CD4-positive, alpha-beta T cell (primary cell): ENCODE results near the gene AGTPBP1. TPM values are rescaled to one million over a fixed set of nuclear protein-coding genes. Genes with fewer than 3 reads are reported as not detected.

Source experiments
- ATAC-seq: fragments of 200-7000 bp; cut with Tn5 transposase; one replicate; pipeline ENCODE4 v1.10.0; 2022; ENCODE audit warnings: mild to moderate bottlenecking; ENCODE audit not compliant: poor library complexity
- CTCF ChIA-PET: fragments of 350-600 bp; sonication (Branson Sonifier 250); formaldehyde crosslinking; loops from one replicate; lab custom pipeline; 2021; ENCODE audit warnings: antibody characterized with exemption, inconsistent platforms; lab: Charles Lee
- POLR2A ChIA-PET: fragments of 350-600 bp; sonication (Branson Sonifier 250); formaldehyde crosslinking; loops from one replicate; lab custom pipeline; 2021; ENCODE audit warnings: antibody characterized with exemption, inconsistent platforms; lab: Charles Lee
- DNase-seq, 14 experiments: peaks; one replicate each; pipeline ENCODE4 v3.0.0-alpha.2; 2013 to 2020; ENCODE audit warnings: mixed read lengths in 2 of 14
- H3K27ac ChIP-seq, 2 donors: one replicate each; pipeline versions ENCODE4 v1.5.1 to v1.7.0; 2013; ENCODE audit warnings: low read length in 2 of 2, low read depth in 1 of 2, mild to moderate bottlenecking in 1 of 2
- H3K27me3 ChIP-seq, 2 experiments: 1 replicate in 1 of 2; 2 replicates in 1 of 2; pipeline versions ENCODE4 v1.6.1 to v1.7.0; 2013; ENCODE audit warnings: low read length in 2 of 2, control low read depth in 1 of 2, mild to moderate bottlenecking in 1 of 2, moderate library complexity in 1 of 2; ENCODE audit not compliant: insufficient read depth in 2 of 2, control insufficient read depth in 1 of 2
- H3K36me3 ChIP-seq: one replicate; pipeline ENCODE4 v1.6.1; 2013; ENCODE audit warnings: low read length, control low read depth; ENCODE audit not compliant: insufficient read depth
- H3K4me1 ChIP-seq: one replicate; pipeline ENCODE4 v1.6.1; 2013; ENCODE audit warnings: low read length, control low read depth; ENCODE audit not compliant: insufficient read depth
- H3K4me3 ChIP-seq: one replicate; pipeline ENCODE4 v1.5.1; 2013; ENCODE audit warnings: mild to moderate bottlenecking, low read length, moderate library complexity
- H3K9me3 ChIP-seq, 2 experiments: 1 replicate in 1 of 2; 2 replicates in 1 of 2; pipeline versions ENCODE4 v1.6.1 to v1.7.0; 2013; ENCODE audit warnings: low read length in 2 of 2, mild to moderate bottlenecking in 2 of 2, control low read depth in 1 of 2, moderate library complexity in 1 of 2; ENCODE audit not compliant: control insufficient read depth in 1 of 2, insufficient read depth in 1 of 2
- H3K27ac Mint-ChIP-seq: one replicate; pipeline ENCODE4 v1.8.0; 2020; ENCODE audit warnings: mixed read lengths
- H3K27me3 Mint-ChIP-seq: one replicate; pipeline ENCODE4 v1.8.0; 2021; ENCODE audit warnings: mixed read lengths
- H3K36me3 Mint-ChIP-seq: one replicate; pipeline ENCODE4 v1.8.0; 2021; ENCODE audit warnings: low read depth, mixed read lengths
- H3K4me1 Mint-ChIP-seq: one replicate; pipeline ENCODE4 v1.8.0; 2021; ENCODE audit warnings: low read depth, mixed read lengths
- H3K4me3 Mint-ChIP-seq: one replicate; pipeline ENCODE4 v1.8.0; 2020; ENCODE audit warnings: mild to moderate bottlenecking, mixed read lengths
- H3K9me3 Mint-ChIP-seq: one replicate; pipeline ENCODE4 v1.8.0; 2020; ENCODE audit warnings: mixed read lengths
- CTCF ChIP-seq: fragments of 200-600 bp; IDR thresholded peaks from one replicate; pipeline ENCODE4 v1.8.0; 2022; ENCODE audit warnings: antibody characterized with exemption, mild to moderate bottlenecking
- intact Hi-C, 2 experiments: fragments of 100-400 bp; cut with DNase I in 1 of 2; cut with micrococcal nuclease in 1 of 2; formaldehyde crosslinking; loops; one replicate each; pipeline versions ENCODE4 v1.15.1 to v1.9.0; 2023 to 2025; cut with DNase I, micrococcal nuclease
- total RNA-seq, 174 experiments: library from RNA in 2 of 174; stranded (reverse) in 2 of 174; gene quantifications; one replicate each; pipeline ENCODE4 v1.2.3 and lab custom pipeline; 2021 to 2026

AGTPBP1 gene
- total RNA-seq, 2 experiments from 2014 or later: 52.0 to 55.2 TPM

GRCh38 chr9:85744480-85744879 is 2.7 kb upstream of the AGTPBP1 start:
- CTCF ChIA-PET: interaction anchor here (0.6 kb wide), 1 partner anchor 134 kb away, joined by 3 read pairs; no protein-coding TSS in a partner anchor
- no peak for DNase-seq

GRCh38 chr9:85743275-85744128 is 1.7 kb upstream of the AGTPBP1 start:
- H3K4me1 ChIP-seq: peaks cover 17% of the 10 kb centered on the region
- intact Hi-C loops: loop anchor here (2.0 to 10.0 kb wide), 7 partner anchors 41 to 1926 kb away; partner anchors contain the start of genes GKAP1 (in 1 of the 2), HNRNPK (in 1 of the 2), ISCA1 (in 1 of the 2) and NAA35 (in 1 of the 2)
- H3K36me3 ChIP-seq: no peaks in the 10 kb centered on the region
- Mint-ChIP-seq H3K4me1 (peaks cover 21% of the 10 kb centered on the region), H3K27ac (peak overlapping the region; percentile 41), H3K27me3 (no peaks in the 10 kb centered on the region), H3K36me3 (peaks cover 10% of the 10 kb centered on the region), H3K9me3 (no peaks in the 10 kb centered on the region), H3K4me3 (peak overlapping the region; percentile 79)
- H3K27ac ChIP-seq: no peak overlapping the region
- no peak for TF ChIP-seq CTCF
- POLR2A ChIA-PET: interaction anchor here (0.6 to 3.1 kb wide), 3 partner anchors 20 to 61 kb away, joined by 3 to 7 read pairs (median 4); no protein-coding TSS in a partner anchor
- peak in 4 of 14 experiments; percentile 8 to 68 (median 44) for DNase-seq
- ATAC-seq: no peak
- no peak overlapping the region for H3K4me3 ChIP-seq
- CTCF ChIA-PET: no interaction called here
- no peaks in the 10 kb centered on the region for H3K9me3 ChIP-seq
- H3K27me3 ChIP-seq: no peaks in the 10 kb centered on the region

More at GRCh38 chr9:85744480-85744879, 2.7 kb upstream of the AGTPBP1 start:
- H3K9me3 ChIP-seq: no peaks in the 10 kb centered on the region
- H3K27me3 Mint-ChIP-seq: no peaks in the 10 kb centered on the region
- H3K27ac Mint-ChIP-seq: no peak overlapping the region
- H3K4me3 ChIP-seq: no peak overlapping the region
- H3K36me3 Mint-ChIP-seq: peaks cover 10% of the 10 kb centered on the region
- no peak for TF ChIP-seq CTCF
- H3K27ac ChIP-seq: no peak overlapping the region
- intact Hi-C loops: loop anchor here (5.0 to 10.0 kb wide), 6 partner anchors 42 to 1927 kb away; partner anchors contain the start of genes GKAP1 (in 1 of the 2), HNRNPK (in 1 of the 2), ISCA1 (in 1 of the 2) and NAA35 (in 1 of the 2)
- no peaks in the 10 kb centered on the region for H3K36me3 ChIP-seq
- POLR2A ChIA-PET: no interaction called here
- H3K4me1 ChIP-seq: peaks cover 9% of the 10 kb centered on the region
- no peaks in the 10 kb centered on the region for H3K27me3 ChIP-seq
- peak overlapping the region; percentile 46 for H3K4me3 Mint-ChIP-seq
- no peak for ATAC-seq
- no peaks in the 10 kb centered on the region for H3K9me3 Mint-ChIP-seq
- peaks cover 19% of the 10 kb centered on the region for H3K4me1 Mint-ChIP-seq

GRCh38 chr9:85742597-85742936 is 813 bp upstream of the AGTPBP1 start:
- DNase-seq (no peak), ATAC-seq (no peak)
- Histone ChIP-seq H3K27me3 (no peaks in the 10 kb centered on the region), H3K27ac (peak overlapping the region in 1 of 2 donors; percentile 55), H3K9me3 (no peaks in the 10 kb centered on the region), H3K4me1 (peaks cover 18% of the 10 kb centered on the region), H3K36me3 (no peaks in the 10 kb centered on the region), H3K4me3 (peak overlapping the region; percentile 85)
- Mint-ChIP-seq H3K27me3 (no peaks in the 10 kb centered on the region), H3K4me1 (peaks cover 31% of the 10 kb centered on the region), H3K36me3 (peaks cover 10% of the 10 kb centered on the region), H3K4me3 (peak overlapping the region; percentile 97), H3K9me3 (no peaks in the 10 kb centered on the region), H3K27ac (peak overlapping the region; percentile 92)
- POLR2A ChIA-PET: interaction anchor here (2.5 to 5.0 kb wide), 5 partner anchors 14 to 62 kb away, joined by 7 to 65 read pairs (median 14); no protein-coding TSS in a partner anchor
- CTCF ChIA-PET: interaction anchor here (3.0 kb wide), 1 partner anchor 44 kb away, joined by 15 read pairs; no protein-coding TSS in a partner anchor
- TF ChIP-seq CTCF: no peak
- intact Hi-C loops: loop anchor here (1.0 to 10.0 kb wide), 8 partner anchors 40 to 1925 kb away; partner anchors contain the start of genes ISCA1 (in 2 of the 2), GKAP1 (in 1 of the 2), HNRNPK (in 1 of the 2) and NAA35 (in 1 of the 2)
